NCI-H1436 (cell line): Measurements from ENCODE around the gene ITLN2.
"Not testable (repeated sequence)": the region's sequence is repeated elsewhere in the genome, so short reads cannot be mapped to it uniquely, and the experiment has no call there.

Experiments
- DNase-seq: peaks from one replicate; lab custom pipeline; 2025; lab: John Stamatoyannopoulos, UW

Gene ITLN2

DNA sequence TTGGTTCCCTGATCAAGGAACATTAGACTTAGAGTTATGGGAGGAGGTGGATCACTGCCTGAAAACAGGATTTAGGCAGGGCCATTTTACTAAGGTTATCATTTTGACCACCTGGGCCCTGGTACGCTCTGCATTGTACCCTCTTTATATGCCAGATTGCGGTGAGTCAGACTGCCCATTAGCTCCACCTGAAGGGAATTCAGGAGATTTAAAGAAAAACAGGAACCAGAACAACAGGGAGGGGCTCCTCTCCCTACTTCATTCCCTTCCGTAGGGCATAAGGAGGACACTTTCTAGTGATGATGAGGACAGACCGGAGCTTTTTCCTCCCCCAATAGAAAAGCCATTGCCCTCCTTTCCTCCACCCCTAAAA lies 49.0 kb downstream of the ITLN2 start:
- no peak for DNase-seq

DNA sequence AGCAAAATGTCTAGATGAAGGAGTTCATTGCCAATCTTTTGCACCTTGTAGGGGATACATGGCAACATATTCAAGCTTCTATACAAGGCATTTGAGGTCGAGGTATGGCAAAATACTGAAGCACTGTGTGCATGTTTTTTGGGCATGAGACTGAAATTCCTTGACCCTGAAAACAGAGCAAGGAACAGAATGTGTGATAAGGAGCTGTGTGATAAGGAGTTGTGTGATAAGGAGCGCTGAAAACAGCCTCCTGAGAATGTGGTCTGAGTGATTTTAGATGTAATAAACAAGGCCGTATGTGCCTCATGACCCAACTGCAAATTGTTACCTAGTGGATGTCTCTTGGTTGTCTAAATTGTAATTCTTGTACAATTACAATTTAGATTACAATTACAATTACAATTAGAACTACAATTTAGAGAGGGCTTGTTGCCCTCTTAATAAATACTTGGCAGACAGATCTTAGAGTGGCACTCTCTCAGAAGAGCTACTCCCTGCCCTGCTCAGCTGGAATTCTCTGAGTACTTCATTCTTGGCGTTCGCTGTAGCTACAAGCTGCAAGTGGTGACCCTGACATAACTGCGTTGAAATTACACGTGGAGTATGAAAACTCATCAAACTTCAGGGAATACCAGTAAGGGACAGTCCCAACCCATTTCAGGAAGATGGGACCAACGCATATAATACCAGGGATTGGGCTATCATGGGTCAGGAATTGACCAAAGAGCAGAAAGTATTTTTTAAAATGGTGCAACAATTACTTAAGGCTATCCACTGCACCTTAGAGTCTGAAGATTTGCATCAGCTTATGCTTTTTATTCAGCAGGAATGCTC lies 49.6 kb downstream of the ITLN2 start:
- no peak for DNase-seq

DNA sequence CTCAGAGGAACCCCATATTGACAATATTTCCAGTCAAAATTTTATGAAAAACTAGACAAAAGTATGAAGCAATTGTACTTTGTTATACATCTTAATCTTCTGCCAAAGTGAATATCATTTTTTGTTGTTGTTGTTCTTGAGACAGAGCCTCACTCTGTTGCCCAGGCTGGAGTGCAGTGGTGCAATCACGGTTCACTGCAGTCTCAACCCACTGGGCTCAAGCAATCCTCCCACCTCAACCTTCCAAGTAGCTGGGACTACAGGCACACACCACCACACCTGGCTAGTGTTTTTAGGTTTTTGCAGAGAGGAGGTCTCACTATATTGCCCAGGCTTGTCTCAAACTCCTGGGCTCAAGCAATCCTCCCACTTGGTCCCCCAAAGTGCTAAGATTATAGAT lies 52.4 kb downstream of the ITLN2 start:
- DNase-seq, result not testable (repeated sequence)

DNA sequence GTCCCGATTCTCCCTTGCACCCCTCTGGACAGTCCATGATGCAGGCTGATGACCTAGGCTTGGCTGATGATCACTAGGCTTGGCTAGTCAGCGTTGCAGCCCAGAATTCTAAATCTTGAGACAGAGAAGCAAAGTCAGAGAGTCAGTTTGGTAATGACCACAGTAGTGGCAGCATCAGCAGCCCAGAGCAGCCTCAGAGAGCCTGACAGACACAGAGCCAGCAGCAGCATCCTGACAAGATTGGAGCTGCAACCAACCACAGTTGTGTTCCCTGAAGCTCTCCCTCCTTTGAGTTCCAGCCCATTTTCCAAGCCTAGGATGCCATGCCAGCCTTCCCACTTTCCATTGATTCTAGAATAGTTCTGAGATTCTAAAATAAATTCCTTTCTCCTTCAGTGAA lies 52.8 kb downstream of the ITLN2 start:
- no peak for DNase-seq

DNA sequence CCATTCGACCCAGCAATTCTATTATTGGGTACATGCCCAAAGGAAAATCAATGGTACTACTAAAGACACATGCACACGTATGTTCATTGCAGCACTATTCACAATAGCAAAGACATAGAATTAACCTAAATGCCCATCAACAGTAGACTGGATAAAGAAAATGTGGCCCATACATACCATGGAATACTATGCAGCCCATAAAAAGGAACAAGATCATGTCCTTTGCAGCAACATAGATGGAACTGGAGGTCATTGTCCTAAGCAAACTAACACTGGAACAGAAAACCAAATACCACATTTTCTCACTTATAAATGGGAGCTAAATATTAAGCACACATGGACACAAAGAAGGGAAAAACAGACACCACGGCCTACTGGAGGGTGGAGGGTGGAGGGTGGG lies 53.9 kb downstream of the ITLN2 start:
- not testable (repeated sequence) for DNase-seq
